ENCODE results near the gene CDS2. TPM values are rescaled to one million over a fixed set of nuclear protein-coding genes. Genes with fewer than 3 reads are reported as not detected.

CDS2 gene
- total RNA-seq, 4 donors from 2014 or later = 59.8 to 102 (median 73.9) TPM

DNA sequence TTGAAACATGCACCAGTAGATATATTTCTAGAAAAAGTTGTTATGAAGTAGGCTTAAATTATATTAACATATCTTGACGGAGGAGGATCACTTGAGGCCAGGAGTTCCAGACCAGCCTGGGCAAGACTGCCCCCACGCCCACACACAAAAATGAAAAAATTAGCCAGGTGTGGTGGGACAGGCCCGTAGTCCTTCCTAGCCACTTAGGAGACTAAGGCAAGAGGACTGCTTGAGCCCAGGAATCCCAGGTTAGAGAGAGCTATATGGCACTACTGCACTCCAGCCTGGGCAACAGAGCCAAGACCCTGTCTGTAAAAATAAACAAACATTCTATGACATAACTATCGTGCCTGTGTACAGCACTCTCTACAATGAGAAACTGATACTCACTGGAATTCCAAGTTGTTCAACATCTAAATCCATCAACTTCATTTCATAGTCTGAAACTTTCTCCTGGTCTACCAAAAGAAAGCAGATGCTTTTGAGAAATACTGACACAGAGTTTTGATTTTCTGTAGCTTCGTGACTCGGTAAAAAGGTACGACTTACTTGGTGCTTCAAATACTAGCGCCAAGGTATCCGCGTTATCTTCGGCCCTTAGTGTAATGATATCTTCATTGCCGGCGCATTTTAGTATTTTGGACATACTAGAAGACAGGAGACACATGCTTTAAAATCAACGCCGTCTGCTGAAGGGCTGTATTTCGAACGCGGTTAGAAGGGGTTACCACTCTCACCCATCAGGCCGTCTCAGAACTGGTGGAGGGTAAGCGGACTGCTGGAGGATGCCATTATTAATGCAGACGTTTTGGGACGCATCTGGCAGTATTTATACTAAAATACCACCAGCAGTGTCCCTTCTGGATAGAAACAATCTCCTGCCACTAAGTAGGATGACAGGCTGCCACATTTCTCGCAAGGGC is 8.3 kb upstream of the CDS2 start:
- no peaks in the 10 kb centered on the region for H3K27me3 ChIP-seq
- no peaks in the 10 kb centered on the region for H3K9me3 ChIP-seq
- H3K4me3 ChIP-seq = peak overlapping the region; percentile 41 to 78
- H3K36me3 ChIP-seq = peaks cover 0 to 22% of the 10 kb centered on the region in 2 donors
- no peak for TF ChIP-seq EP300 (IDR thresholded peaks at IDR 0.05)
- peaks cover 0 to 27% (median 13%) of the 10 kb centered on the region in 3 donors for H3K4me1 ChIP-seq
- peak overlapping the region in 3 of 4 donors; percentile 93 to 96 (median 93) for H3K27ac ChIP-seq
- WGBS, 2 donors (ENCODE audit: low coverage in 1 of 2) = 7 to 9% methylated on average over 10 to 17 of the region's 23 CpGs
- no peak for ATAC-seq

- no peak for TF ChIP-seq EP300 (IDR thresholded peaks at IDR 0.05)
- no peak for TF ChIP-seq POLR2A (IDR thresholded peaks at IDR 0.05)
- no peak for TF ChIP-seq POLR2AphosphoS5 (IDR thresholded peaks at IDR 0.05)
- TF ChIP-seq CTCF (IDR thresholded peaks at IDR 0.05) = no peak
- no peaks in the 10 kb centered on the region for H3K27me3 ChIP-seq
- no CpG with 5 or more reads among the region's 21 CpGs for WGBS, 2 donors (ENCODE audit: low coverage in 1 of 2)
- H3K36me3 ChIP-seq = peaks cover 0 to 22% of the 10 kb centered on the region in 2 donors
- peak overlapping the region in 3 of 4 donors; percentile 93 to 96 (median 93) for H3K27ac ChIP-seq
- H3K4me1 ChIP-seq = peaks cover 0 to 23% (median 10%) of the 10 kb centered on the region in 3 donors
- peak overlapping the region; percentile 41 to 78 for H3K4me3 ChIP-seq
- no peaks in the 10 kb centered on the region for H3K9me3 ChIP-seq
- no peak for ATAC-seq
These were observed 7.7 kb upstream of the CDS2 start for GRCh38 chr20:5119143-5119434.

DNA sequence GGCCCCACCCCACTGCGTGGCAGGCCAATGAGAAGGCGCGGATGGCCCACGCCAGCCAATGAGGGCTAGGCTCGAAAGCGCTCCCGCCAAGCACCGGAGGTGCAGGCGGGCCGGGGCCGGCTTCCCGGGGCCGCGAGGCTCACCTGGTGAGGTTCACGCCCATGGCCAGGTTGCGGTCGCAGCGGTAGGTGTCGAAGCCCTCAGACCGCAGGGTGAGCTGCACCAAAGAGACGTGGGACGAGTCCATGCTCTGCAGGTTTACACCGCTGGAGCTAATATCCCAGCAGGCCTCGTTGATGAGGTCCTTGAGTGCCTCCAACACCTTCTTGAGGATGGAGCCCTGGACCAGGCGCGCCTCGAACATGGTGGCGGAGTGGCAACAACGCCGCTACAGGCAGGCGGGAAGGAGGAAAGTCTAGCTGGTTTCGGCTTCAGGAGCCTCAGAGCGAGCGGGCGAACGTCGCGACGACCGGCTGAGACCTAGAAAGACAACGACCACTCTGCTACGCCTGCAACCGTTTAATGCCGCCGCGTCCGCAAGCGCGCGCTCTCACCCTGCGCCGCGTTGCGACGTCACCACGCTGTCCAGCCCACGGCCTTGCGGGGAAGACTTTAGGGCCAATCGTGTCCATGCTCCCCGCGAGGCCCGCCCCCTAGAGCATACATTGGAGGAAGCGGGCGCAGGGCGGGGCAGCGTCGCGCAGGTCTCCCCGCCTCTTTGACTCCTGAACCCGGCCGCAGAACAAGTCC is 7.2 kb upstream of the CDS2 start, which contains the start of gene PCNA:
TSS of gene PCNA (minus strand) at position 524 of the 750 bp plus-strand sequence. CDS start at position 364, 160 bp downstream.
- TF ChIP-seq POLR2AphosphoS5 (IDR thresholded peaks at IDR 0.05) (peak; percentile 93), CTCF (IDR thresholded peaks at IDR 0.05) (peak in 1 of 4 experiments; percentile 29), EP300 (IDR thresholded peaks at IDR 0.05) (no peak), POLR2A (IDR thresholded peaks at IDR 0.05) (peak; percentile 87 to 91)
- Histone ChIP-seq H3K27me3 (no peaks in the 10 kb centered on the region), H3K27ac (peak within 1 kb of the TSS; percentile 60 to 96 (median 93)), H3K36me3 (peaks cover 0 to 19% of the 10 kb centered on the region in 2 donors), H3K9me3 (no peaks in the 10 kb centered on the region), H3K4me3 (peak within 1 kb of the TSS; percentile 41 to 78), H3K4me1 (peaks cover 0 to 23% (median 10%) of the 10 kb centered on the region in 3 donors)
- ATAC-seq = peak; percentile 100
- 0% methylated on average over 2 of the region's 71 CpGs for WGBS, 2 donors (ENCODE audit: low coverage in 1 of 2)

DNA sequence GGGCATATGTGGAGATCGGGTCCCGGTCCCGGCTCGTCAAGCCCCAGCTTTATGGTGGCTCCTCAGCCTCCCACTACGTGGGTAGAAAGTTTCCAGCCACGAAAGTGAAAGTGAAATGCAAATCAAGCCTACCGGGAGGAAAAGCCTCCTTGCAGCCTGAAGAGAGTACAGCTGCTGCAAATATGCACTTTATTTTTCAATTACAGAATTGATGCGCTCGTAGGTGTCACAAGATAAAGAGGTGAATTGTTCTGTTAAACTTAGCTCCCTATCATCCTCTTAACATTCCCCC is 6.7 kb upstream of the CDS2 start:
- TF ChIP-seq CTCF (IDR thresholded peaks at IDR 0.05) (no peak), POLR2A (IDR thresholded peaks at IDR 0.05) (no peak), POLR2AphosphoS5 (IDR thresholded peaks at IDR 0.05) (no peak), EP300 (IDR thresholded peaks at IDR 0.05) (no peak)
- Histone ChIP-seq H3K27ac (peak overlapping the region; percentile 60 to 96 (median 93)), H3K27me3 (no peaks in the 10 kb centered on the region), H3K4me1 (peaks cover 0 to 23% (median 10%) of the 10 kb centered on the region in 3 donors), H3K36me3 (peaks cover 0 to 14% of the 10 kb centered on the region in 2 donors), H3K9me3 (no peaks in the 10 kb centered on the region), H3K4me3 (peak overlapping the region; percentile 41 to 78)
- 1 to 4% methylated on average over 9 of the region's 9 CpGs for WGBS, 2 donors (ENCODE audit: low coverage in 1 of 2)
- no peak for ATAC-seq

GRCh38 chr20:5122873-5123260 is 3.9 kb upstream of the CDS2 start:
- no peak for ATAC-seq
- no peak overlapping the region for H3K4me3 ChIP-seq
- no peaks in the 10 kb centered on the region for H3K27me3 ChIP-seq
- no peaks in the 10 kb centered on the region for H3K9me3 ChIP-seq
- WGBS, 2 donors (ENCODE audit: low coverage in 1 of 2) = 100% methylated on average over 1 of the region's 1 CpG; no CpG with 5 or more reads in 1 of the 2 donors
- no peak overlapping the region for H3K27ac ChIP-seq
- H3K4me1 ChIP-seq = peaks cover 0 to 34% (median 15%) of the 10 kb centered on the region in 3 donors
- H3K36me3 ChIP-seq = no peaks in the 10 kb centered on the region
- TF ChIP-seq CTCF (IDR thresholded peaks at IDR 0.05) = no peak
- TF ChIP-seq POLR2A (IDR thresholded peaks at IDR 0.05) = no peak
- no peak for TF ChIP-seq POLR2AphosphoS5 (IDR thresholded peaks at IDR 0.05)
- TF ChIP-seq EP300 (IDR thresholded peaks at IDR 0.05) = no peak
